ENCODE data around the gene CCDC47.

- TF ChIP-seq CTCF (conservative IDR thresholded peaks at IDR 0.05; ENCODE audit: low read depth in 2 of 2) = no peak
- TF ChIP-seq POLR2AphosphoS5 (IDR thresholded peaks at IDR 0.05; ENCODE audit: low read depth) = no peak
- TF ChIP-seq EZH2 (IDR thresholded peaks at IDR 0.05; ENCODE audit: low read depth, unreplicated experiment) = no peak
- TF ChIP-seq, protein P1, sequence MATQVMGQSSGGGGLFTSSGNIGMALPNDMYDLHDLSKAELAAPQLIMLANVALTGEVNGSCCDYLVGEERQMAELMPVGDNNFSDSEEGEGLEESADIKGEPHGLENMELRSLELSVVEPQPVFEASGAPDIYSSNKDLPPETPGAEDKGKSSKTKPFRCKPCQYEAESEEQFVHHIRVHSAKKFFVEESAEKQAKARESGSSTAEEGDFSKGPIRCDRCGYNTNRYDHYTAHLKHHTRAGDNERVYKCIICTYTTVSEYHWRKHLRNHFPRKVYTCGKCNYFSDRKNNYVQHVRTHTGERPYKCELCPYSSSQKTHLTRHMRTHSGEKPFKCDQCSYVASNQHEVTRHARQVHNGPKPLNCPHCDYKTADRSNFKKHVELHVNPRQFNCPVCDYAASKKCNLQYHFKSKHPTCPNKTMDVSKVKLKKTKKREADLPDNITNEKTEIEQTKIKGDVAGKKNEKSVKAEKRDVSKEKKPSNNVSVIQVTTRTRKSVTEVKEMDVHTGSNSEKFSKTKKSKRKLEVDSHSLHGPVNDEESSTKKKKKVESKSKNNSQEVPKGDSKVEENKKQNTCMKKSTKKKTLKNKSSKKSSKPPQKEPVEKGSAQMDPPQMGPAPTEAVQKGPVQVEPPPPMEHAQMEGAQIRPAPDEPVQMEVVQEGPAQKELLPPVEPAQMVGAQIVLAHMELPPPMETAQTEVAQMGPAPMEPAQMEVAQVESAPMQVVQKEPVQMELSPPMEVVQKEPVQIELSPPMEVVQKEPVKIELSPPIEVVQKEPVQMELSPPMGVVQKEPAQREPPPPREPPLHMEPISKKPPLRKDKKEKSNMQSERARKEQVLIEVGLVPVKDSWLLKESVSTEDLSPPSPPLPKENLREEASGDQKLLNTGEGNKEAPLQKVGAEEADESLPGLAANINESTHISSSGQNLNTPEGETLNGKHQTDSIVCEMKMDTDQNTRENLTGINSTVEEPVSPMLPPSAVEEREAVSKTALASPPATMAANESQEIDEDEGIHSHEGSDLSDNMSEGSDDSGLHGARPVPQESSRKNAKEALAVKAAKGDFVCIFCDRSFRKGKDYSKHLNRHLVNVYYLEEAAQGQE (IDR thresholded peaks at IDR 0.05; ENCODE audit: unreplicated experiment) = no peak
- TF ChIP-seq EZH2phosphoT487 (IDR thresholded peaks at IDR 0.05; ENCODE audit: unreplicated experiment) = no peak
- TF ChIP-seq CREB1 (CRISPR knock-in tag; IDR thresholded peaks at IDR 0.05; ENCODE audit: low read depth) = no peak
- no peak for TF ChIP-seq STAT1 (IDR thresholded peaks at IDR 0.05; ENCODE audit: unreplicated experiment)
- no peak for TF ChIP-seq ZNF331 (CRISPR knock-in tag; IDR thresholded peaks at IDR 0.05; ENCODE audit: low read depth)
- no peak for TF ChIP-seq NANOG (IDR thresholded peaks at IDR 0.05; ENCODE audit: borderline replicate concordance)
These were observed 75.0 kb downstream of the CCDC47 start for GRCh38 chr17:63698381-63698885.

Measured in GM23338 (cell line).